DMS 273 (cell line): ENCODE measurements around the gene GNG13.
"Not testable (repeated sequence)": the region's sequence is repeated elsewhere in the genome, so short reads cannot be mapped to it uniquely, and the experiment has no call there.

Source experiments
- DNase-seq: peaks from one replicate; lab custom pipeline; 2025; ENCODE audit not compliant: unreplicated experiment; lab: John Stamatoyannopoulos, UW

The GNG13 gene

GRCh38 chr16:764184-764750 lies 36.3 kb downstream of the GNG13 start:
- no peak for DNase-seq

DNA sequence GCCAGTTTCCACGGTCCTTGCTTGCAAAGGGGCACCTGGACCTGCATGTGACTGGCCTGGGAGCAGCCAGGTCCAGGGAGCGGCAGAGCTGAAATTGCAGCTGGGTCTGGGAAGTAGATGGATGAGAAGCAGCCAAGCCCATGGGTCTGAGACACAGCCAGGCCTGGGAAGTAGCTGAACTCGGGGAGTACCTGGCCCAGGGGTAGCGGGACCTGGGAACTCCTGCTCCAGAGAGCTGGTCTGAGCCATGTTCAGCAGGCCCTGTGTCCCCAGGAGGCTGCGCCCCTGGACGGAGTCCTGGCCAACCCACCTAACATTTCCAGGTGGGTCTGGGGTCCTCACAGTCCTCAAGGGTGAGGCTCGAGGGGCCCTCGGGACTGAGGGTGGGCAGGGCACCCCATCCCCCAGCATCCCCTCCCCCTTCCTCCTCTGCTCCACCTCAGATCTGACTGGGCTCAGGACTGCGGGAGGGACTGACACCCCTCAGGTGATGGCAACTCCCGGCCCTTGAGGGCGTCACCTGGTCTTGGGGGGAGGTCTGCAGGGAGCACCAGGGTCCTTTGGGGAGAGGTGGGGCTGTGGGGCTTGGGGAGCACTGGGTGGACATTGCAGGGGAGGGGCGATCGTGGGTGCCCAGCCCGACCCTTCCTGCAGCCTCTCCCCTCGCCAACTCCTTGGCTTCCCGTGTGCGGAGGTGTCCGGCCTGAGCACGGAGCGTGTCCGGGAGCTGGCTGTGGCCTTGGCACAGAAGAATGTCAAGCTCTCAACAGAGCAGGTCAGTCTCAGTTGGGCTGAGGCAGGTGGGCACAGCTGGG lies 37.0 kb downstream of the GNG13 start:
- no peak for DNase-seq

- DNase-seq = no peak
Measured at GRCh38 chr16:762595-763268, 37.8 kb downstream of the GNG13 start.

DNA sequence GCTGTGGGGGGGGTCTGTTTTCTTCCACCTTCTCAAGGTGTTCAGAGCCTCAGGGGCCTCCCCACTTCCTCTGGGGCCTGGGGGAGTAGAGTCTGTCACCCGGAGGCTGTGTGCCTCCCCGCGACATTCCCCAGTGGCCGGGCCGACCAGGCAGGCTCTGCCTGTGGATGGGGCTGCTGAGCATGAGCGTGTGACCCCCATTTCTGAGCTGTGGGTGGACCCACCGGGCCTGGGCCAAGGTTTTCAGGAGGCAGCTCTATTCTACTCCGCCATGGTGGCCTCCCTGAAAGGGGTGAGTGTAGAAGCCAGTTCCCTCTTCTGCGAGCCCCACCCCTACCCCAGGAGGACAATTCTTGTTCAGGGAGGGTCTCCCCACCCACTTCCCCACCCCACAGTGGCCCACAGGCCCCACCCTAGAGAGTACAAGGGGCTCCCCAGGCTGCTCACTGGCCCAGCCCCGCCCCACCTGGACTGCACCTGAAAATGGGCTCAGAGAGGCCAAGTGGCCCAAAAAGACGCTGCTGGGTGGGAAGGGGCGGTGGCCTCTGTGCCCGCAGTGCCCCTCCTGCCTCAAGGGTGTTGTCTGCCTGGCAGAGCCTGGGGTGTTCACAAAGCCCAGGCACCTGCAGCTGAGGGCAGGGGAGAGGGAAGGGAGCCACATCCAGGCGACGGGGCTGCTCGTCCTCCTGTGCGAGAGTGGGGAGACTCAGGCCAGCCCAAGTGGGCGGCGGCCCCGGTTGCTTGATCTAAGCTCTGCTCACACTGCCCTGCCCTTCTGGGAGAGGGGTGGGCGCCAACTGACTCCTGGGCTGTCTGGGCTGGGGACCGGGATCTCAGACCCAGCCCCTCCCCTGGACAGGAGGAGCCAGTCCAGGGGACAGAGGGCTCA lies 38.7 kb downstream of the GNG13 start:
- DNase-seq = no peak

DNA sequence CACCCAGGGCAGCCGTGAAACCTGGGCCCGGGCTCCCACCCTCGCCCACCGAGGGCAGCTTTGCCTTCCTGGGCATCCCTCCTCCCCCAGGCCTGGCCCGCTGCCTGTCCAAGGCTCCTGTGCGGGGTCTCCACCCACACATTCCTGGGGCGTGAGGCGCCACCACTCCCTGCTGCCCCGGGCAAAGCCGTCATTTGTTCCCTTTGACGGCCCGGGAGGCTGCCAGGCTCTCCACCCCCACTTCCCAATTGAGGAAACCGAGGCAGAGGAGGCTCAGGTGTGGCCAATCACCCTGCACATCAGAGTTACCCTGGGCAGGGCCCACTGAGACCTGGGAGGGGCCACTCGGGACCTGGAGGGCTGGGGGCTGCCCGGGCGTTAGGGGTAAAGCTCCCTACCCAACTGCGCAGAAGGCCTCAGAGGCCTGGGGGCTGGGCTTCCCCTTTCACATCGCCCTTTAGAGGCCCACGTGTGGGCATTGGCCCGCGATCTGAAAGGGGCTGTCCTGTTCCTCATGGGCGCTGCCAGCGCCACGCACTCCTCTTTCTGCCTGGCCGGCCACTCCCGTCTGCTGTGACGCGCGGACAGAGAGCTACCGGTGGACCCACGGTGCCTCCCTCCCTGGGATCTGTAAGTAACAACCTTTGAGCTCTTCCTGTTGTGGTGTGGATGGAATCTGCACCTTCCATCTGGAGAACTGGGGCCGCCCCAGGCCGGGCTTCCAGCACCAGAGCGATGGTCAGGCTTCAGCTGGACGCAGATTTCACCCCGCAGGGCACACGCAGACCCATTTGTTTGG lies 39.8 kb downstream of the GNG13 start, which contains the start of gene MSLN:
Gene MSLN (plus strand): TSS at position 190 of the 799 bp plus-strand sequence. CDS start 1,947 bp downstream, outside the sequence.
- no peak for DNase-seq

- no peak for DNase-seq
Measured at GRCh38 chr16:760065-760464, 40.5 kb downstream of the GNG13 start.

DNA sequence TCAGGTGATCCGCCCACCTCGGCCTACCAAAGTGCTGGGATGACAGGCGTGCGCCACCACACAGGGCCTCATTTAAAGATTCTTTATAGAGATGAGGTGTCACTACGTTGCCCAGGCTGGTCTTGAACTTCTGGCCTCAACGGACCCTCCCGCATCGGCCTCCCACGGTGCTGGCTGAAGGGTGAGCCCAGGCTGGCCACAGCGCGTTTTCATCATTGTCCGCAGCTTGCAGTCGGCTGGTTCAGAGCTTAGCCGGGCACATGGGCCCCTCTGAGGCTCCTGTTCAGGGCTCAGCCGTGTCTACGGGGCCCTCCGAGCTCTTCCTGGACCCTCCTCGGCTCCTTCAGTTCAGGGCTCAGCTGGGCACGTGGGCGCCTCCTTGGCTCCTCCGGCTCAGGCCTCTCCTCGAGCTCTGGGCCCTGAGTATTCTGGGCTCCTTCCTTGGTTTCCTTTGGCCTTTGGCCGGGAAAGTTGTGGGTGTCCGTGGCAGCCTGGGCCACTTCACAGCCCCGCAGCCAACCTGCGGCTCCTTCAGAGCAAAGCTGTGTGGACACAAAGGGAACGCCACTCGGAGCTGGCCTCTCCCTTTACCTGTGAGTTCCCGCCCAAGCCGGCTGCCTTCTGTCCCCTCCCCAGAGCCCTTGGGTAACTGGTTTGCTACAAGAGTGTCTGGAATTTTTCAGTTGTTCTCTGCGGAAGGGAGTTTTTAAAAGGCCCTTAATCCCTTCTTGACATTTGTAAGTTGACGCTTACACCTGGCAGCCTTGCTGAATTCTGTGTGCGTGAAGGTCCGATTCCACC lies 41.2 kb downstream of the GNG13 start:
- no peak for DNase-seq

- DNase-seq = no peak
Measured at GRCh38 chr16:756428-756827, 44.1 kb downstream of the GNG13 start.

DNA sequence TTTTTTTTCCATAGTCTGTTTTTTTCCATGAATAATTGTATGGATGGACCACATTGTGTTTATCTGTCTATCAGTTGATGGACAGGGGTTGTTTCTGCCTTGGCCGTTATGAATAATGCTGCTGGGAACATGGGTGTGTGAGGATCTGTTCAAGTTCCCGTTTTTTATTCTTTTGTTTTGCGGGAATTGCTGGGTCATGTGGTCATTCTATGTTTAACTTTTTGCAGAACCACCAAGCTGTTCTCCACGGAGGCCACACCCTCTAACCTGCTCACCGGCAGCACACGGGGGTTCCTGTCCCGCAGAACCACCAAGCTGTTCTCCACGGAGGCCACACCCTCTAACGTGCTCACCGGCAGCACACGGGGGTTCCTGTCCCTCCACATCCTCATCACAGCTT lies 45.9 kb downstream of the GNG13 start:
- DNase-seq = no peak

GRCh38 chr16:754121-754607 lies 46.4 kb downstream of the GNG13 start:
- not testable (repeated sequence) for DNase-seq

DNA sequence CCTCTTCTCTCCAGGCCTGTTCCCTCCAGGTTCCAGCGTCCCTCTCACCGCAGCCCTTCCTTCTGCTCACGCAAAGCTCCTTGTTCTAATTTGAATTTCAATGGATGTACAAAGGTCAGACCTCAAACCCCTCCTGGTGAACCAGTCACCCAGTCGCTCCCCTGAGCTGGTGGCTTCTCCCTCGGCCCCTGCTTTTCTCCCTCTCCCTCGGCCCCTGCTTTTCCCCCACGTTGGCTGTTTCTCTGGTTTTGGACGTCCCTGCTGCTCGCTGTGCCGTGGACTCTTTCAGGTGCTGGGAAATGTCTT lies 48.6 kb downstream of the GNG13 start:
- DNase-seq = no peak

GRCh38 chr16:751152-752006 lies 49.2 kb downstream of the GNG13 start:
- DNase-seq = no peak

DNA sequence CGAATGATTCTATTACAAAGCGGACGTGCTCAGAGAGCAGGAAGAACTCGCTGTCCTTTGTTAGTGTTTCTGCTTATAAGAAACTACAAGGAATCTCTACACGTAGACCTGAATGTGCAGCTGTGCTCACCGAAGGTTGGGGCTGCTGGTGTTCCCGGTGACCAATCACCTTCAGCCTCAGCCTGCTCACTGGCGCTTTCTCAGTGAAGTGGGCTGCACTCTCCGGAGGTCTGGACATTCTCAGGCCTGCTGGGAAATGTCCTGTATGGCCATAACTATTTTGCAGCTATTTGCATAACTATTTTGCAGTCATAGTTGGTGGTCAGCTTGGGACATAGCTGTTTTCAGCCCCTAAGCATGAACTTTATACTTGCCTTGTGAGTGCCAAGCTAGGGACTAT lies 50.0 kb downstream of the GNG13 start:
- DNase-seq = no peak

- DNase-seq = no peak
Measured at GRCh38 chr16:749010-749409, 51.5 kb downstream of the GNG13 start.
